HepG2 (cell line): ENCODE results near the gene PEAK3. TPM values are rescaled to one million over a fixed set of nuclear protein-coding genes. Genes with fewer than 3 reads are reported as not detected.
A peak's percentile ranks its signal among the peaks of the same experiment; 100 is the strongest.

Experiments used
- ATAC-seq: fragments of 200-7000 bp; cut with Tn5 transposase; 3 replicates; pipeline ENCODE4 v1.9.1; 2020; ENCODE audit warnings: mild to moderate bottlenecking, moderate library complexity
- BruUV-seq: library from RNA; stranded (reverse); fragments of 400-500 nt; replicated peaks from 2 replicates; lab custom pipeline; 2021; lab: Mats Ljungman, UMichigan
- CTCF ChIA-PET: fragments of 300-600 bp; formaldehyde crosslinking; extraction: SDS; loops from one replicate; lab custom pipeline; 2021; ENCODE audit warnings: low total read pairs, inconsistent platforms, low intra/inter-chr PET ratio; lab: Yijun Ruan, JAX
- POLR2A ChIA-PET: fragments of 350-600 bp; sonication (Branson Sonifier 250); formaldehyde crosslinking; loops from one replicate; lab custom pipeline; 2020; ENCODE audit warnings: antibody characterized with exemption, inconsistent platforms; lab: Yijun Ruan, JAX
- DNase-seq: peaks from one replicate; pipeline ENCODE4 v3.0.0-alpha.2; 2015; ENCODE audit warnings: low spot score
- FAIRE-seq: peaks from 3 replicates; lab custom pipeline; 2011; peaks lifted over from hg19 to GRCh38; lab: Jason Lieb, UNC
- H2AFZ ChIP-seq: one replicate; pipeline ENCODE4 v1.6.1; 2011; ENCODE audit warnings: low read length, inconsistent platforms
- H3K27ac ChIP-seq: fragments of 300-600 bp; 3 replicates; pipeline ENCODE4 v1.8.0; 2011; ENCODE audit warnings: mixed run types, mild to moderate bottlenecking, mixed read lengths, low read length, inconsistent platforms; ENCODE audit not compliant: insufficient read depth; ENCODE audit errors: extremely low read length
- H3K27me3 ChIP-seq, 2 experiments: fragments of 200-600 bp in 1 of 2; 2 replicates in 1 of 2; 3 replicates in 1 of 2; pipeline versions ENCODE4 v1.6.0 to v1.8.0; 2011; ENCODE audit warnings: low read length in 2 of 2, mild to moderate bottlenecking in 2 of 2, moderate library complexity in 2 of 2, inconsistent platforms in 1 of 2; ENCODE audit not compliant: insufficient read depth in 2 of 2, control insufficient read depth in 1 of 2
- H3K36me3 ChIP-seq, 2 experiments: fragments of 200-600 bp in 1 of 2; replicated peaks in 1 of 2; 2 replicates in 1 of 2; 3 replicates in 1 of 2; pipeline versions ENCODE4 v1.5.1 to v1.8.0; 2011; ENCODE audit warnings: low read length in 2 of 2, inconsistent platforms in 1 of 2; ENCODE audit not compliant: insufficient read depth in 2 of 2, control insufficient read depth in 1 of 2
- H3K4me1 ChIP-seq: 2 replicates; pipeline ENCODE4 v1.5.1; 2012; ENCODE audit warnings: low read length, inconsistent platforms; ENCODE audit not compliant: insufficient read depth
- H3K4me2 ChIP-seq: 2 replicates; pipeline ENCODE4 v1.6.0; 2011; ENCODE audit warnings: low read depth, low read length, inconsistent platforms
- H3K4me3 ChIP-seq, 3 experiments: fragments of 200-600 bp in 1 of 3; sonication (generic), shearing (Covaris generic) in 1 of 3; replicated peaks in 1 of 3; 2 replicates each; pipeline ENCODE4 v1.5.1; 2011 to 2016; ENCODE audit warnings: low read length in 3 of 3, inconsistent platforms in 2 of 3, low read depth in 2 of 3, mild to moderate bottlenecking in 2 of 3, control low read depth in 1 of 3, mixed read lengths in 1 of 3; ENCODE audit not compliant: insufficient read depth in 1 of 3
- H3K79me2 ChIP-seq: one replicate; pipeline ENCODE4 v1.6.1; 2011; ENCODE audit warnings: low read length, inconsistent platforms; ENCODE audit not compliant: insufficient read depth
- H3K9ac ChIP-seq: 2 replicates; pipeline ENCODE4 v1.6.0; 2011; ENCODE audit warnings: mild to moderate bottlenecking, low read depth, low read length, inconsistent platforms; ENCODE audit not compliant: insufficient read depth
- H3K9me3 ChIP-seq: 2 replicates; pipeline ENCODE4 v1.5.1; 2012; ENCODE audit warnings: mild to moderate bottlenecking, low read length
- H4K20me1 ChIP-seq: 2 replicates; pipeline ENCODE4 v1.6.0; 2011; ENCODE audit warnings: inconsistent platforms, mild to moderate bottlenecking, low read length, moderate library complexity; ENCODE audit not compliant: insufficient read depth
- HOXA7 ChIP-seq: sonication (generic); formaldehyde crosslinking; IDR thresholded peaks from 2 replicates; pipeline ENCODE4 v1.8.1; 2022; ENCODE audit warnings: mild to moderate bottlenecking, missing genetic modification reagents, moderate library complexity
- KDM6A ChIP-seq: IDR thresholded peaks from 2 replicates; pipeline ENCODE4 v1.6.1; 2016; ENCODE audit warnings: low read depth
- MTERF4 ChIP-seq: sonication (generic); formaldehyde crosslinking; IDR thresholded peaks from 2 replicates; pipeline ENCODE4 v1.8.0; 2023; ENCODE audit warnings: mild to moderate bottlenecking, missing genetic modification reagents
- NFYB ChIP-seq: sonication (generic); formaldehyde crosslinking; IDR thresholded peaks from 2 replicates; pipeline ENCODE4 v1.4.0; 2020; ENCODE audit warnings: missing genetic modification reagents
- SALL1 ChIP-seq: sonication (generic); formaldehyde crosslinking; IDR thresholded peaks from 2 replicates; pipeline ENCODE4 v1.8.0; 2022; ENCODE audit warnings: mild to moderate bottlenecking, missing genetic modification reagents
- SIN3B ChIP-seq: fragments of 150-350 bp; IDR thresholded peaks from 2 replicates; pipeline ENCODE4 v1.6.1; 2014; ENCODE audit warnings: low read length
- SOX6 ChIP-seq, 2 experiments: fragments of 450-650 bp in 1 of 2; sonication (generic) in 1 of 2; formaldehyde crosslinking in 1 of 2; IDR thresholded peaks; 2 replicates each; pipeline versions ENCODE4 v1.4.0 to v1.6.1; 2017 to 2020; ENCODE audit warnings: antibody characterized with exemption in 1 of 2, mild to moderate bottlenecking in 1 of 2, missing genetic modification reagents in 1 of 2
- TBX2 ChIP-seq: sonication (generic); formaldehyde crosslinking; IDR thresholded peaks from 2 replicates; pipeline ENCODE4 v1.5.0; 2020; ENCODE audit warnings: missing genetic modification reagents, mild to moderate bottlenecking, borderline replicate concordance
- TEAD3 ChIP-seq: optimal IDR thresholded peaks from 2 replicates; pipeline ENCODE3; 2016; ENCODE audit warnings: borderline replicate concordance
- THYN1 ChIP-seq: sonication (generic); formaldehyde crosslinking; IDR thresholded peaks from 2 replicates; pipeline ENCODE4 v1.8.1; 2023; ENCODE audit warnings: low read depth, mild to moderate bottlenecking, moderate library complexity, missing genetic modification reagents, borderline replicate concordance
- ZBTB38 ChIP-seq: sonication (generic); formaldehyde crosslinking; IDR thresholded peaks from 2 replicates; pipeline ENCODE4 v1.5.1; 2020; ENCODE audit warnings: mild to moderate bottlenecking, missing genetic modification reagents
- ZNF570 ChIP-seq: sonication (generic); formaldehyde crosslinking; IDR thresholded peaks from 2 replicates; pipeline ENCODE4 v1.4.0; 2020; ENCODE audit warnings: mild to moderate bottlenecking, missing genetic modification reagents, borderline replicate concordance
- ZNF629 ChIP-seq: sonication (generic); formaldehyde crosslinking; conservative IDR thresholded peaks from 2 replicates; pipeline ENCODE4 v1.5.0; 2020; ENCODE audit warnings: missing genetic modification reagents
- ZNF878 ChIP-seq: sonication (generic); formaldehyde crosslinking; IDR thresholded peaks from 2 replicates; pipeline ENCODE4 v1.8.1; 2023; ENCODE audit warnings: mild to moderate bottlenecking, missing genetic modification reagents, moderate library complexity
- WGBS: methylation state at CpG from one replicate; pipeline ENCODE4 v1.1.6; 2017; ENCODE audit warnings: low lambda C conversion rate; 5-methylcytosine and 5-hydroxymethylcytosine counted together
- in situ Hi-C: cut with HindIII; loops from 2 replicates; pipeline ENCODE4 v1.10.0; 2017; ENCODE audit warnings: low pct_unique_long_range_greater_than_20kb; ENCODE audit not compliant: extremely low pct_ligation_motif_present
- intact Hi-C: fragments of 100-400 bp; cut with micrococcal nuclease; formaldehyde crosslinking; loops from one replicate; pipeline ENCODE4 v1.10.0; 2022; ENCODE audit not compliant: unreplicated experiment
- polyA plus RNA-seq, 8 experiments: library from polyadenylated mRNA; depleted of rRNA in 3 of 8; stranded (reverse) in 7 of 8; unstranded in 1 of 8; fragments of >200 nt; fragmentation: Illumina TruSeq in 4 of 8; extraction: Trizol in 4 of 8; gene quantifications; 2 replicates each; pipeline versions ENCODE4 v1.2.1 to v1.2.3, GENCODE V29; 2011 to 2016; ENCODE audit warnings: low read depth in 4 of 8, missing spikeins in 1 of 8, mixed read lengths in 1 of 8; ENCODE audit not compliant: insufficient read depth in 1 of 8
- total RNA-seq, 5 experiments: library from RNA; depleted of rRNA; stranded (reverse); fragments of >200 nt; fragmentation: Illumina TruSeq; extraction: Trizol; gene quantifications; 2 replicates each; pipeline ENCODE4 v1.2.3, GENCODE V29; 2016; ENCODE audit warnings: low read depth in 1 of 5
- TF ChIP-seq, protein P1 (sequence below), 2 experiments: fragments of 450-650 bp in 1 of 2; sonication (generic) in 1 of 2; formaldehyde crosslinking; IDR thresholded peaks; 2 replicates each; pipeline versions ENCODE4 v1.5.0 to v1.8.0; 2020 to 2022; ENCODE audit warnings: mild to moderate bottlenecking in 1 of 2, missing genetic modification reagents in 1 of 2
- TF ChIP-seq, protein P2 (sequence below): sonication (generic); formaldehyde crosslinking; IDR thresholded peaks from 2 replicates; pipeline ENCODE4 v1.8.1; 2023; ENCODE audit warnings: mild to moderate bottlenecking, missing genetic modification reagents
- TF ChIP-seq, protein P3 (sequence below), 2 experiments: sonication (generic) in 1 of 2; formaldehyde crosslinking in 1 of 2; IDR thresholded peaks; 2 replicates each; pipeline versions ENCODE4 v1.5.1 to v1.6.1; 2011 to 2020; ENCODE audit warnings: borderline replicate concordance in 1 of 2, low read depth in 1 of 2, low read length in 1 of 2, mild to moderate bottlenecking in 1 of 2, missing genetic modification reagents in 1 of 2, moderate library complexity in 1 of 2

The PEAK3 gene
- total and polyA plus RNA-seq, 2 of the 13 experiments (the other 11 are each of a cell fraction or from before 2014, with no cell fraction given) = not detected

DNA sequence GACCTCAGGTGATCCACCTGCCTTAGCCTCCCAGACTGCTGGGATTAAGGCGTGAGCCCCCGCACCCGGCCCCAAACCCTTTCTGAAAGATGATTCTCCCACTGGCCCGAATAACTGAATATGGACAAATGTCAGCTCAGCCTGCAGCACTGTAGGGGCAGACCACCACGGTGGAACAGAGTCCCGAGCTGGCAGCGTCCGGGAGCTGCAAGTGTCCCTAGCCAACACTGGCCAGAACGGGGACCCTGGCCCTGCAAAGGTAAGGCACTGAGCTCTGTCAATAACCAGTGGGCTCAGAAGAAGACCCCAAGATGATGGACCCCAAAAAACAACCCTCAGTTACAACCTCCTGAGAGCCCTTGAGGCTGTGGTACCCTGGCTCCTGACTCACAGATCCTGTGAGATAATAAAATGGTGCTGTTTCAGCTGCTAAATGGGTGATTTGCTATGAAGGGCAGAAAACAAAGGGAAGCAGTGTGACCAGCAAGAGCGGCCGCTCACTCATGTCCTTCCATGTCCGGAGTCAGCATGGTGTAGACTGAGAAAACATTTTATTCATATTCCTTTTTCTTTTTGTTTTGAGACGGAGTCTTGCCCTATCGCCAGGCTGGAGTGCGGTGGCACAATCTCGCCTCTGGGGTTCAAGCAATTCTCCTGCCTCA lies 44.9 kb upstream of the PEAK3 start:
- H3K27ac ChIP-seq = no peak overlapping the region
- intact Hi-C loops = loop anchor here (2.0 kb wide), 1 partner anchor 70 kb away; no protein-coding TSS in a partner anchor
- POLR2A ChIA-PET = interaction anchor here (1.9 kb wide), 1 partner anchor 66 kb away, joined by 4 read pairs; no protein-coding TSS in a partner anchor
- 95% methylated on average over 11 of the region's 16 CpGs for WGBS
- H3K4me3 ChIP-seq = peak overlapping the region in 1 of 3 experiments; percentile 89; a peak in 3 of 6 replicates
- H2AFZ ChIP-seq = no peak overlapping the region
- CTCF ChIA-PET = no interaction called here
- in situ Hi-C loops = no loop called here
- peaks cover 32% of the 10 kb centered on the region for H3K79me2 ChIP-seq
- no peak for FAIRE-seq
- no peak for DNase-seq
- H3K4me2 ChIP-seq = peak overlapping the region; percentile 95; the same call in 1 of the 2 replicates
- H3K9me3 ChIP-seq = no peaks in the 10 kb centered on the region
- H4K20me1 ChIP-seq = 0 out of 2 replicates have a peak, but pooled peaks cover 2% of the 10 kb centered on the region
- H3K27me3 ChIP-seq = no peaks in the 10 kb centered on the region; a peak in 1 of 5 replicates
- H3K9ac ChIP-seq = peak overlapping the region; percentile 97
- peaks cover 7 to 36% of the 10 kb centered on the region in 2 experiments; a peak in 4 of 5 replicates for H3K36me3 ChIP-seq
- ATAC-seq = no peak
- BruUV-seq = no TSS peak
- H3K4me1 ChIP-seq = peaks cover 38% of the 10 kb centered on the region
- TF ChIP-seq, protein P1, sequence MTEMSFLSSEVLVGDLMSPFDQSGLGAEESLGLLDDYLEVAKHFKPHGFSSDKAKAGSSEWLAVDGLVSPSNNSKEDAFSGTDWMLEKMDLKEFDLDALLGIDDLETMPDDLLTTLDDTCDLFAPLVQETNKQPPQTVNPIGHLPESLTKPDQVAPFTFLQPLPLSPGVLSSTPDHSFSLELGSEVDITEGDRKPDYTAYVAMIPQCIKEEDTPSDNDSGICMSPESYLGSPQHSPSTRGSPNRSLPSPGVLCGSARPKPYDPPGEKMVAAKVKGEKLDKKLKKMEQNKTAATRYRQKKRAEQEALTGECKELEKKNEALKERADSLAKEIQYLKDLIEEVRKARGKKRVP (CRISPR knock-in tag; IDR thresholded peaks at IDR 0.05) = no peak
- no peak for TF ChIP-seq MTERF4 (CRISPR knock-in tag)
- TF ChIP-seq ZNF629 (CRISPR knock-in tag) = no peak
- TF ChIP-seq ZNF570 = no peak
- TF ChIP-seq, protein P2, sequence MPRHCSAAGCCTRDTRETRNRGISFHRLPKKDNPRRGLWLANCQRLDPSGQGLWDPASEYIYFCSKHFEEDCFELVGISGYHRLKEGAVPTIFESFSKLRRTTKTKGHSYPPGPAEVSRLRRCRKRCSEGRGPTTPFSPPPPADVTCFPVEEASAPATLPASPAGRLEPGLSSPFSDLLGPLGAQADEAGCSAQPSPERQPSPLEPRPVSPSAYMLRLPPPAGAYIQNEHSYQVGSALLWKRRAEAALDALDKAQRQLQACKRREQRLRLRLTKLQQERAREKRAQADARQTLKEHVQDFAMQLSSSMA (CRISPR knock-in tag) = no peak
- TF ChIP-seq SOX6 (IDR thresholded peaks at IDR 0.05) = no peak
- no peak for TF ChIP-seq SOX6 (CRISPR knock-in tag; IDR thresholded peaks at IDR 0.05)
- no peak for TF ChIP-seq NFYB (CRISPR knock-in tag)
- TF ChIP-seq, protein P3, sequence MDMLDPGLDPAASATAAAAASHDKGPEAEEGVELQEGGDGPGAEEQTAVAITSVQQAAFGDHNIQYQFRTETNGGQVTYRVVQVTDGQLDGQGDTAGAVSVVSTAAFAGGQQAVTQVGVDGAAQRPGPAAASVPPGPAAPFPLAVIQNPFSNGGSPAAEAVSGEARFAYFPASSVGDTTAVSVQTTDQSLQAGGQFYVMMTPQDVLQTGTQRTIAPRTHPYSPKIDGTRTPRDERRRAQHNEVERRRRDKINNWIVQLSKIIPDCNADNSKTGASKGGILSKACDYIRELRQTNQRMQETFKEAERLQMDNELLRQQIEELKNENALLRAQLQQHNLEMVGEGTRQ (IDR thresholded peaks at IDR 0.05; ENCODE audit: low read depth, low read length) = no peak
- TF ChIP-seq, protein P3 (CRISPR knock-in tag; IDR thresholded peaks at IDR 0.05; ENCODE audit: borderline replicate concordance) = no peak
- no peak for TF ChIP-seq KDM6A (CRISPR knock-in tag)
- TF ChIP-seq THYN1 (CRISPR knock-in tag) = no peak
- no peak for TF ChIP-seq SIN3B
- TF ChIP-seq SALL1 (CRISPR knock-in tag) = no peak
- TF ChIP-seq TEAD3 (CRISPR knock-in tag) = peak; percentile 27
- no peak for TF ChIP-seq HOXA7 (CRISPR knock-in tag)
- TF ChIP-seq ZNF878 (CRISPR knock-in tag) = no peak
- TF ChIP-seq TBX2 (CRISPR knock-in tag) = no peak
- TF ChIP-seq ZBTB38 (CRISPR knock-in tag) = 0 out of 2 replicates have a peak, but pooled peaks have one; percentile 11
